GM21447 (cell line): ENCODE measurements around the gene ZNF280B.
"Not testable (repeated sequence)": the region's sequence is repeated elsewhere in the genome, so short reads cannot be mapped to it uniquely, and the experiment has no call there.

Experiments used
- ATAC-seq: cut with Tn5 transposase; IDR thresholded peaks from one replicate; pipeline ENCODE4 v1.9.1; 2021; ENCODE audit not compliant: unreplicated experiment

ZNF280B gene

DNA sequence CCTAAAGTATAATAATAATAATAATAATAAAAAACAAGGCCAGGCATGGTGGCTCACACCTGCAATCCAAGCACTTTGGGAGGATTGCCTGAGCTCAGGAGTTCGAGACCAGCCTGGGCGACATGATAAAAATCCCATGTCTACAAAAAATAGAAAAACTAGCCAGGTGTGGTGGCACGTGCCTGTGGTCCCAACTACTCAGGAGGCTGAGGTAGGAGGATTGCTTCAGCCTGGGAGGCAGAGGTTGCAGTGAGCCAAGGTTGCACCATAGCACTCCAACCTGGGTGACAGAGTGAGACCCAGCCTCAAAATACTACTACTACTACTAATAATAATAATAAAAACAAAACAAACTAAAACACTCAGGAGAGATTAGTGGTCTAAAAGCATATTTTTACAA lies 27.1 kb upstream of the ZNF280B start:
- ATAC-seq: no peak

GRCh38 chr22:22534604-22535415 lies 26.3 kb upstream of the ZNF280B start:
- no peak for ATAC-seq

DNA sequence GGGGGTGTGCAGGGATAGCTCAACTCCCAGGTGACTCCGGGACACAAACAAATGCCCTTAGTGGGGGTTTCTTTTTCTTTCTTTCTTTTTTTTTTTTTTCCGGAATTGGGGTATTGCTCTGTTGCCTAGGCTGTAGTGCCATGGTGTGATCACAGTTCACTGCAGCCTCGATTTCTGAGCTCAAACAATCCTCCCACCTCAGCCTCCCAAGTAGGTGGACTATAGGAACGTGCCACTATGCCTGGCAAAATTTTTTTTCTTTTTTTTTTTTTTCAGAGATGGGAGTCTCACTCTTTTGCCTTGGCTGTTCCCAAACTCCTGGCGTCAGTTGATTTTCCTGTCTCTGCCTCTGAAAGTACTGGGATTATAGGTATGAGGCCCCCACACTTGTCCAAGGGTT lies 25.3 kb upstream of the ZNF280B start:
- ATAC-seq: no peak

DNA sequence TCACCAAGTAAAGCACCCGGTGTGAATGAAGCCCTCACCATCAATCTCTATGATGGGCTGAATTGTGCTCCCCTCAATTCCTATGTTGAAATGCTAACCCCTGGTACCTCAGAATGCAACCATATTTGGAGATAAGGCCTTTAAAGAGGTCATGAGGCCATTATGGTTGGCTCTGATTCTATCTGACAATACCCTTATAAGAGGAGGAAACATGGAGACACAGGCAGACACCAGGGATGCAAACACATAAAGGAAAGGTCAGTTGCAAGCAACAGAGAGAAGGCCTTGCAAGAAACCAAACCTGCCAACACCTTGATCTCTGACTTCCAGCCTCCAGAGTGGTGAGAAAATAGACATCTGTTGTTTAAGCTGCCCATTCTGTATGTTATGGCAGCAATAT lies 24.9 kb upstream of the ZNF280B start:
- ATAC-seq: no peak

- ATAC-seq: not testable (repeated sequence)
Observed at GRCh38 chr22:22532547-22533071, 24.1 kb upstream of the ZNF280B start.

- ATAC-seq: no peak
Observed at GRCh38 chr22:22531770-22532546, 23.4 kb upstream of the ZNF280B start.

GRCh38 chr22:22528780-22529179 lies 20.2 kb upstream of the ZNF280B start:
- no peak for ATAC-seq

DNA sequence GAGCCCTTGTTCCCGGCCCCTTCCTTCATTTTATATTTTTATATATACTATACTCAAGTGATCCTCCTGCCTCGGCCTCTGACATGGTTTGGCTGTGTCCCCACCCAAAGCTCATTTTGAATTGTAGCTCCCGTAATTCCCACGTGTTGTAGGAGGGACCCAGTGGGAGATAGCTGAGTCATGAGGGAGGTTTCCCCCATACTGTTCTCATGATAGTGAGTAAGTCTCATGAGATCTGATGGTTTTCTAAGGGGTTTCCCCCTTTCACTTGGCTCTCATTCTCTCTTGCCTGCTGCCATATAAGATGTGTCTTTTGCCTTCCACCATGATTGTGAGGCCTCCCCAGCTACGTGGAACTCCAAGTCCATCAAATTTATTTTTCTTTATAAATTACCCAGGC lies 18.8 kb upstream of the ZNF280B start:
- no peak for ATAC-seq

GRCh38 chr22:22526125-22526912 lies 17.8 kb upstream of the ZNF280B start:
- ATAC-seq: no peak

GRCh38 chr22:22523494-22523893 lies 15.0 kb upstream of the ZNF280B start:
- no peak for ATAC-seq

DNA sequence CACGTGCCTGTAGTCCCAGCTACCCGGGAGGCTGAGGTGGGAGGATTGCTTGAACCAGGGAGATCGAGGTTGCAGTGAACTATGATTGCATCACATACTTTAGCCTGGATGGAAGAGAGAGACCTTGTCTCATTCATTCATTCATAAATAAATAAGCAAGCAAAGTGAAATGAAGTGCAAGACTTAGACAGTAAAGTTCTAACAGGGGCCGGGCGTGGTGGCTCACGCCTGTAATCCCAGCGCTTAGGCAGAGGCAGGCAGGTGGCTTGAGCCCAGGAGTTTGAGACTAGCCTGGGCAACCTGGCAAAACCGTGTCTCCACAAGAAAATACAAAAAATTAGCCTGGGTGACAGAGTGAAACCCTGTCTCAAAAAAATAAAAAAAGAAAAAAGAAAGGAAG lies 13.1 kb upstream of the ZNF280B start:
- no peak for ATAC-seq

DNA sequence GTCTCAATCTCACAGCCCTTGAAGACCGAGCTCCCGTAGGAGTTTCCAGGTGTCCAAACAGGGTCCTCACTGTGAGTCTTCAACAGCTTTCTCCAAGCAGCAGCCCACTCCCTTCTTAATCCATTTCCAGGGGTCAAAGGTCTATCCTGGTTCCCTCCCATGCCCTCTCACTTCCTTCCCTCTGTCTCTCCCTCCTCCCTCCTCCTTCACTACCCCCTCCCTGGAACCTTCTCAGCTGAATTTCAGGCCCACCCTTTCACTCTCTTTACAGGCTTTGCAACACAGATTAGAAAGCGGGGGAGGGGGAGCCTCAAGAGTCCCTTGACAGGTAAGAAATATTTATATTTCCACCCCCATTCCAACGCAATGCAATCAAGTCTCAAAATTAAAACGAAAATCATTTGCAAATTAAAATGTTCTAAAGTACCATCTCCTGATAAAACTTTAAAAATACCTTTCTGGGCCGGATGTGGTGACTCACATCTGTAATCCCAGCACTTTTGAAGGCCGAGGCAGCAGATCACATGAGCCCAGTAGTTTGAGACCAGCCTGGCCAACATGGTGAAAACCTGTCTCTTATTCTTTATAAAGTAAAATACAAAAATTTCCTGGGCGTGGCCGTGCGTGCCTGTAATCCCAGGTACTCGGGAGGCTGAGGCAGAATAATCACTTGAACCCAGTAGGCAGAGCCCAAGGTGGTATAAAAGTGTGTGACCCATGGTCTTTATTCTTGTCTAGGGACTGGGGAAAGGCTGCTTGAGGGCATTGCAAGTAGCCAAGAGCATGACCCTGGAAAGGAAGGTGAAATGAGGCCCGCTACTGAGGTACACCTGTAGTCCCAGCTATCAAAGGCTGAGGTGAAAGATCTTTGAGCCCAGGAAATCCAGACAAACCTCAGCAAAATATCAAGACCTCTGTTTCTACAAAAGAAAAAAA lies 12.4 kb upstream of the ZNF280B start:
- no peak for ATAC-seq

- ATAC-seq: no peak
Observed at GRCh38 chr22:22520020-22520656, 11.6 kb upstream of the ZNF280B start, which contains the start of gene ZNF280A. Gene ZNF280A (minus strand): TSS chr22:22520270. CDS start chr22:22515630, 4,640 bp downstream.

DNA sequence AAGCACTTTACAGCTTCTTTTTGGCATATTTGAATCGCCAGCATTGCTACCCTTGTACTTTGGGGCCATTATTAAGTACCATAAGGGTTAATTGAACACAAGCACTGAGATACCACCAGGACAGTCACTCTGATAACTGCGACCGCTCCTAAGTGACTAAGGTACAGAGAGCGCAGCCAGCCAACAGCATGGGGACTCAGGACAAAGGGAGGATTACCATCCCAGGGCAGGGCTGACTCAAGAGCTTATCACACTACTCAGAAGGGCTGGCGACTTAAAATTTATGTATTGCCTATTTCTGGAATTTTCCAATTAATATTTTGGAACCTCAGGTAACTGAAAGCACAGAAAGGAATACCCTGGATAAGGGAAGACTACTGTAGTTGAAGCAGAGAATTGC lies 11.0 kb upstream of the ZNF280B start:
- ATAC-seq: no peak

- ATAC-seq: no peak
Observed at GRCh38 chr22:22516992-22517391, 8.4 kb upstream of the ZNF280B start.

GRCh38 chr22:22515890-22516289 lies 7.3 kb upstream of the ZNF280B start:
- no peak for ATAC-seq

DNA sequence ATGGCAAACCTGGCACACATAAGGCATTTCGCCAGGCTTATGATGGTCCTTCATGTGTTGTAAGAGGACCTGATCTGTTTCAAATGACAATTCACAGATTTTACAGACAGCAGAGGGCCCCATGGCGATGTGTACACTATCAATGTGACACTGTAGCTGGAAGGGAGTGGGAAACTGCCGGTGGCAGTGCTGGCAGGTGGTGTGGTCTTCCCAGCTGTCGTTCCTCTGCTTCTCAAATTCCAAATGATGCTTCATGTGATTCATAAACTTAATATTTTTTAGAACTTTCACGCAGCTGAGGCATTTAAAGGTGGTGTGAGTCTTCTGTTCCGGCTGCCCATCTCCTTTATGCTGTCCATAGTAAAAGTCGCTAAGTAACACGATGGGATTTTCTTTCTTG lies 5.9 kb upstream of the ZNF280B start:
- not testable (repeated sequence) for ATAC-seq

- no peak for ATAC-seq
Observed at GRCh38 chr22:22513619-22514018, 5.1 kb upstream of the ZNF280B start.

- ATAC-seq: no peak
Observed at GRCh38 chr22:22512951-22513350, 4.4 kb upstream of the ZNF280B start.

GRCh38 chr22:22510833-22511232 lies 2.3 kb upstream of the ZNF280B start:
- ATAC-seq: not testable (repeated sequence)
